ENCODE results near the gene CD40LG.

The CD40LG gene

GRCh38 chrX:136619899-136620505 lies 28.0 kb upstream of the CD40LG start:
- DNase-seq (ENCODE audit: insufficient read length, low spot score) (no peak), FAIRE-seq (no peak)
- TF ChIP-seq CTCF (IDR thresholded peaks at IDR 0.05; ENCODE audit: insufficient read depth, missing control alignments), result no peak

GRCh38 chrX:136620780-136621179 lies 27.2 kb upstream of the CD40LG start:
- FAIRE-seq, result no peak
- TF ChIP-seq CTCF (IDR thresholded peaks at IDR 0.05; ENCODE audit: insufficient read depth, missing control alignments), result no peak
- DNase-seq (ENCODE audit: insufficient read length, low spot score), result no peak

- no peak for FAIRE-seq
- TF ChIP-seq CTCF (IDR thresholded peaks at IDR 0.05; ENCODE audit: insufficient read depth, missing control alignments), result no peak
- no peak for DNase-seq (ENCODE audit: insufficient read length, low spot score)
These were observed 25.4 kb upstream of the CD40LG start for GRCh38 chrX:136622568-136622967.

GRCh38 chrX:136623396-136623795 lies 24.6 kb upstream of the CD40LG start:
- FAIRE-seq, result no peak
- TF ChIP-seq CTCF (IDR thresholded peaks at IDR 0.05; ENCODE audit: insufficient read depth, missing control alignments), result no peak
- DNase-seq (ENCODE audit: insufficient read length, low spot score), result no peak

- TF ChIP-seq CTCF (IDR thresholded peaks at IDR 0.05; ENCODE audit: insufficient read depth, missing control alignments), result no peak
- FAIRE-seq, result no peak
These were observed 22.7 kb upstream of the CD40LG start for GRCh38 chrX:136625246-136625645.

GRCh38 chrX:136626237-136626636 lies 21.7 kb upstream of the CD40LG start:
- no peak for FAIRE-seq
- DNase-seq (ENCODE audit: insufficient read length, low spot score), result no peak
- no peak for TF ChIP-seq CTCF (IDR thresholded peaks at IDR 0.05; ENCODE audit: insufficient read depth, missing control alignments)

More at GRCh38 chrX:136625246-136625645, 22.7 kb upstream of the CD40LG start:
- no peak for DNase-seq (ENCODE audit: insufficient read length, low spot score)

- FAIRE-seq, result no peak
- no peak for DNase-seq (ENCODE audit: insufficient read length, low spot score)
- no peak for TF ChIP-seq CTCF (IDR thresholded peaks at IDR 0.05; ENCODE audit: insufficient read depth, missing control alignments)
These were observed 21.1 kb upstream of the CD40LG start for GRCh38 chrX:136626891-136627290.
